HEK293 (cell line): Measurements from ENCODE around the gene RPN1.

Source experiments
- GLI4 ChIP-seq: fragments of 450-650 bp; formaldehyde crosslinking; IDR thresholded peaks from 2 replicates; pipeline ENCODE4 v1.5.1; 2016; ENCODE audit warnings: missing biosample characterization, missing genetic modification characterization
- SP2 ChIP-seq: fragments of 450-650 bp; formaldehyde crosslinking; IDR thresholded peaks from 2 replicates; pipeline ENCODE4 v1.5.1; 2016; ENCODE audit warnings: missing biosample characterization, missing genetic modification characterization

DNA sequence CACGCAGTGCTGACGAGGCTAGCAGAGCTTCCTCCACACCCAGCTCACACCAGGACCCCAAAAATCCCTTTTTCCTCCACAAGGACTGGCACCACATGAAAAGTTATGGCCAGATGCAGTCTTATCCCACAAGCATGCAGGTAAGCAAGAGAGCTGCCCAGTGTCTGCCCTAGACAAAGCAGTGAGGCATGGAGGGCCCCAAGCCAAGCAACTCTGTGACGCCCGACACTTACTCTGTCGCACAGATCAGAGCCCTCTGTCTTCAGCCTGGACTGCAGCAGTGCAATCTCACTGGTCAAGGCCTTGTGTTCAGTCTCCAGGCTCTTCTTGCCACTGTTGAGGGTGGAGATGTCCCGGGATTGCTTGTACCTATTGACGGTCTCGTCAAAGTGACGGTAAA is 28.7 kb downstream of the RPN1 start:
- no peak for TF ChIP-seq SP2 (tag by site-specific recombination)
- no peak for TF ChIP-seq GLI4 (tag by site-specific recombination)
